ENCODE results near the gene COL18A1.

GRCh38 chr21:45542667-45543370, 137.9 kb downstream of the COL18A1 start:
- TF ChIP-seq CTCF (conservative IDR thresholded peaks at IDR 0.05; ENCODE audit: low read length), result no peak
- TF ChIP-seq EZH2phosphoT487 (IDR thresholded peaks at IDR 0.05; ENCODE audit: borderline replicate concordance), result no peak

Data from Loucy (cell line).